Measurements from ENCODE around the gene TMEM154.

DNA sequence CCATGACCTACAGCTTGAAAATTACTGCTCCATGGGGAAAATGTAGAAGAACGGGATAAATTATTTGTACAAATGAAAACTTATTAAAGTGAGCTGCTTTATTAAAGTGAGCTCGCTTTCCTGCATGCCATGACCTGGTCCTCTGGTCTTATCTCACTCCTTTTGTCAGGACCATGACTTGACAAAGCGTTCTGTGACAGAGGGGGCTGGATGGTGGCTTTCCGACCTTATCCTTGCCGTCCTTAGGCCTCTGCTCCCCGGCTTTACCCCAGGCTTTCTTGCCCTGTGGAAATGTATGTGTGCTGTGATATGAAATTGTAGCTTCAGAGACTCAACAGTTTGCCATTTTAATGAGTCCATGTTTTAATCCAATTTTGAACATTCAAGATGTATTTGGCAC is 99.9 kb downstream of the TMEM154 start:
- TF ChIP-seq, protein P1, sequence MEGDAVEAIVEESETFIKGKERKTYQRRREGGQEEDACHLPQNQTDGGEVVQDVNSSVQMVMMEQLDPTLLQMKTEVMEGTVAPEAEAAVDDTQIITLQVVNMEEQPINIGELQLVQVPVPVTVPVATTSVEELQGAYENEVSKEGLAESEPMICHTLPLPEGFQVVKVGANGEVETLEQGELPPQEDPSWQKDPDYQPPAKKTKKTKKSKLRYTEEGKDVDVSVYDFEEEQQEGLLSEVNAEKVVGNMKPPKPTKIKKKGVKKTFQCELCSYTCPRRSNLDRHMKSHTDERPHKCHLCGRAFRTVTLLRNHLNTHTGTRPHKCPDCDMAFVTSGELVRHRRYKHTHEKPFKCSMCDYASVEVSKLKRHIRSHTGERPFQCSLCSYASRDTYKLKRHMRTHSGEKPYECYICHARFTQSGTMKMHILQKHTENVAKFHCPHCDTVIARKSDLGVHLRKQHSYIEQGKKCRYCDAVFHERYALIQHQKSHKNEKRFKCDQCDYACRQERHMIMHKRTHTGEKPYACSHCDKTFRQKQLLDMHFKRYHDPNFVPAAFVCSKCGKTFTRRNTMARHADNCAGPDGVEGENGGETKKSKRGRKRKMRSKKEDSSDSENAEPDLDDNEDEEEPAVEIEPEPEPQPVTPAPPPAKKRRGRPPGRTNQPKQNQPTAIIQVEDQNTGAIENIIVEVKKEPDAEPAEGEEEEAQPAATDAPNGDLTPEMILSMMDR (IDR thresholded peaks at IDR 0.05) = no peak
- TF ChIP-seq POLR2A (IDR thresholded peaks at IDR 0.05) = no peak
